Gastrocnemius medialis (tissue), 4 donors: ENCODE measurements around the gene RCOR1. TPM values are rescaled to one million over a fixed set of nuclear protein-coding genes. Genes with fewer than 3 reads are reported as not detected.

Source experiments
- ATAC-seq, 2 donors: fragments of 150-250 bp; one replicate each; pipeline ENCODE4 v1.9.1; 2016
- DNase-seq, 2 donors: peaks; one replicate each; pipeline ENCODE4 v3.0.0-alpha.2; 2019
- H3K27ac ChIP-seq, 4 donors: fragments of 200-600 bp; sonication (generic); 1 replicate in 1 of 4; 2 replicates in 3 of 4; pipeline ENCODE4 v1.5.1; 2016 to 2018; ENCODE audit warnings: mild to moderate bottlenecking in 2 of 4, moderate library complexity in 1 of 4
- H3K27me3 ChIP-seq, 3 donors: fragments of 200-600 bp; sonication (generic) in 2 of 3; 1 replicate in 1 of 3; 2 replicates in 2 of 3; pipeline versions ENCODE4 v1.5.1 to v1.6.0; 2016 to 2019; ENCODE audit warnings: mild to moderate bottlenecking in 1 of 3, moderate library complexity in 1 of 3
- H3K36me3 ChIP-seq, 2 donors: fragments of 200-600 bp; sonication (generic) in 1 of 2; one replicate each; pipeline ENCODE4 v1.5.1; 2017 to 2018
- H3K4me1 ChIP-seq, 2 donors: fragments of 200-600 bp; sonication (generic) in 1 of 2; one replicate each; pipeline ENCODE4 v1.5.1; 2016 to 2017; ENCODE audit warnings: mild to moderate bottlenecking in 2 of 2
- H3K4me3 ChIP-seq, 4 donors: fragments of 200-600 bp; sonication (generic) in 3 of 4; 1 replicate in 1 of 4; 2 replicates in 3 of 4; pipeline ENCODE4 v1.5.1; 2016 to 2019; ENCODE audit warnings: mild to moderate bottlenecking in 2 of 4
- H3K9me3 ChIP-seq, 3 donors: fragments of 200-600 bp; sonication (generic) in 2 of 3; 1 replicate in 1 of 3; 2 replicates in 2 of 3; pipeline ENCODE4 v1.5.1; 2016 to 2019
- CTCF ChIP-seq, 5 experiments: fragments of 450-650 bp in 3 of 5; fragments of 200-600 bp in 2 of 5; sonication (generic) in 2 of 5; IDR thresholded peaks in 4 of 5; conservative IDR thresholded peaks in 1 of 5; 1 replicate in 4 of 5; 2 replicates in 1 of 5; pipeline ENCODE4 v1.5.1; 2016 to 2019; ENCODE audit warnings: antibody characterized with exemption in 5 of 5, mild to moderate bottlenecking in 3 of 5, moderate library complexity in 3 of 5
- POLR2A ChIP-seq, 2 donors: fragments of 450-650 bp; IDR thresholded peaks; one replicate each; pipeline ENCODE4 v1.6.1; 2017; ENCODE audit warnings: antibody characterized with exemption in 2 of 2, mild to moderate bottlenecking in 2 of 2, moderate library complexity in 2 of 2
- in situ Hi-C, 4 donors: fragments of 200-750 bp; cut with MboI; loops; one replicate each; pipeline versions ENCODE4 v1.15.0 to v1.8.0; 2017; ENCODE audit warnings: low sequenced_read_pairs in 4 of 4
- intact Hi-C: fragments of 100-400 bp; cut with DNase I; formaldehyde crosslinking; loops from one replicate; pipeline ENCODE4 v1.15.1; 2023; ENCODE audit warnings: low total_unique reads
- total RNA-seq, 4 donors: library from RNA; depleted of rRNA; stranded (reverse); fragments of >200 nt; gene quantifications; one replicate each; pipeline versions ENCODE4 v1.1.0 to v1.2.3, GENCODE V29; 2016

The RCOR1 gene
- total RNA-seq, 4 donors from 2014 or later: 10.0 to 14.2 (median 12.1) TPM

- DNase-seq: no peak
- ATAC-seq: peak in 1 of 2 donors; percentile 72
- Histone ChIP-seq H3K4me1 (peaks cover 41 to 42% of the 10 kb centered on the region in 2 donors), H3K9me3 (no peaks in the 10 kb centered on the region), H3K4me3 (no peak overlapping the region), H3K27ac (peak overlapping the region; percentile 12 to 71 (median 47)), H3K36me3 (no peaks in the 10 kb centered on the region), H3K27me3 (no peaks in the 10 kb centered on the region)
- no peak for TF ChIP-seq CTCF (IDR thresholded peaks at IDR 0.05 in 4 of 5, conservative IDR thresholded peaks at IDR 0.05 in 1 of 5)
- TF ChIP-seq POLR2A (IDR thresholded peaks at IDR 0.05): no peak
- intact Hi-C loops (no loop called here), in situ Hi-C loops (no loop called here)
Measured at GRCh38 chr14:102605029-102605428, 12.6 kb downstream of the RCOR1 start.

DNA sequence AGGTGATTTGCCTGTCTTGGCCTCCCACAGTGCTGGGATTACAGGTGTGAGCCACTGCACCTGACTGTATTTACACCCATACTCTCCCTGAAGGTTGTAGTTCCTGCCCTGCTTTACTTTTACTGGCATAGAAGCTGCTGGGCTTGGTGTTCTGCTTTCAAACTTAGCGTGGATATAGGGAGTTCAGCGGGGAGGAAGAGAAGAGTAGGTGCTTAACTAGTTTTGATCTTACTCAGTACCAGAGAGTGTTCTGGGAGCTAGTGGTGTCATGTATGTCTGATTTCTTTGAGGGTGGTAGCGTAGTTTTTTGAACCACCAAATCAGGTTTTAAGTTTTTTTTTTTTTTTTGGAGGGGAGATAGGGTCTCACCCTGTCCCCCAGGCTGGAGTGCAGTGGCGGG is 13.8 kb downstream of the RCOR1 start:
- H3K4me3 ChIP-seq: no peak overlapping the region
- no peak overlapping the region for H3K27ac ChIP-seq
- H3K27me3 ChIP-seq: no peaks in the 10 kb centered on the region
- ATAC-seq (no peak), DNase-seq (no peak)
- TF ChIP-seq POLR2A (IDR thresholded peaks at IDR 0.05): no peak
- peaks cover 41 to 50% of the 10 kb centered on the region in 2 donors for H3K4me1 ChIP-seq
- intact Hi-C loops (no loop called here), in situ Hi-C loops (no loop called here)
- no peaks in the 10 kb centered on the region for H3K36me3 ChIP-seq
- no peaks in the 10 kb centered on the region for H3K9me3 ChIP-seq

DNA sequence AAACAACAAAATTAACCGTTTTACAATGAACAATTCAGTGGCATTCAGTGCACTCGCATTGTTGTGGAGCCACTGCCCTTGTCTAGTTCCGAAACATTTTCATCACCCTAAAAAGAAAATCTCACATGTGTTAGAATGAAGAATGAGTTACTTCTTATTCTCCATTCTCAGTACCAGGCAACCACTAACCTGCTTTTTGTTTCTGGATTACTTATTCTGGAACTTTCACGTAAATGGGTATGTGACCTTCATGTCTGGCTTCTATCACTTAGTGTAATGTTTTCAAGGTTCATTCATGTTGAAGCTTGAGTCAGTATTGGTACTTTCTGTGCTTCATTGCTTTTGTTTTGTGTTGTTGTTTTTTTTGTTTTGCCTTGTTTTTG is 15.6 kb downstream of the RCOR1 start:
- in situ Hi-C loops: no loop called here
- H3K4me1 ChIP-seq: peaks cover 36 to 46% of the 10 kb centered on the region in 2 donors
- intact Hi-C loops: no loop called here

GRCh38 chr14:102610968-102611811 is 18.7 kb downstream of the RCOR1 start:
- intact Hi-C loops: no loop called here
- no peak for TF ChIP-seq POLR2A (IDR thresholded peaks at IDR 0.05)
- no peaks in the 10 kb centered on the region for H3K9me3 ChIP-seq
- in situ Hi-C loops: no loop called here
- no peak overlapping the region for H3K4me3 ChIP-seq
- H3K27ac ChIP-seq: no peak overlapping the region
- peaks cover 12 to 22% of the 10 kb centered on the region in 2 donors for H3K4me1 ChIP-seq
- no peaks in the 10 kb centered on the region for H3K27me3 ChIP-seq
- H3K36me3 ChIP-seq: no peaks in the 10 kb centered on the region
- no peak for ATAC-seq
- no peak for DNase-seq

More for the DNA sequence above, 15.6 kb downstream of the RCOR1 start:
- H3K27me3 ChIP-seq: no peaks in the 10 kb centered on the region
- ATAC-seq (no peak), DNase-seq (no peak)
- H3K27ac ChIP-seq: no peak overlapping the region
- H3K36me3 ChIP-seq: no peaks in the 10 kb centered on the region
- no peak overlapping the region for H3K4me3 ChIP-seq
- no peaks in the 10 kb centered on the region for H3K9me3 ChIP-seq
- no peak for TF ChIP-seq POLR2A (IDR thresholded peaks at IDR 0.05)
- no peak for TF ChIP-seq CTCF (IDR thresholded peaks at IDR 0.05 in 4 of 5, conservative IDR thresholded peaks at IDR 0.05 in 1 of 5)

- ATAC-seq (no peak), DNase-seq (no peak)
- in situ Hi-C loops (no loop called here), intact Hi-C loops (no loop called here)
- Histone ChIP-seq H3K36me3 (no peaks in the 10 kb centered on the region), H3K4me1 (peaks cover 15 to 16% of the 10 kb centered on the region in 2 donors), H3K4me3 (no peak overlapping the region), H3K27me3 (no peaks in the 10 kb centered on the region), H3K27ac (no peak overlapping the region), H3K9me3 (no peaks in the 10 kb centered on the region)
- TF ChIP-seq POLR2A (IDR thresholded peaks at IDR 0.05) (no peak), CTCF (IDR thresholded peaks at IDR 0.05 in 4 of 5, conservative IDR thresholded peaks at IDR 0.05 in 1 of 5) (no peak)
Measured at GRCh38 chr14:102616318-102616717, 23.9 kb downstream of the RCOR1 start.
